OCI-LY3 (cell line): Measurements from ENCODE around the gene GCSH.

Source experiments
- EZH2phosphoT487 ChIP-seq: fragments of 200-600 bp; shearing (Covaris generic); IDR thresholded peaks from 2 replicates; pipeline ENCODE4 v1.6.1; 2018; ENCODE audit warnings: antibody characterized with exemption, mixed run types, low read depth
- TF ChIP-seq, protein P1 (sequence below): fragments of 200-600, 300-600 bp; sonication (generic); IDR thresholded peaks from 2 replicates; pipeline ENCODE4 v1.5.1; 2014; ENCODE audit warnings: antibody characterized with exemption, low read length, low read depth

DNA sequence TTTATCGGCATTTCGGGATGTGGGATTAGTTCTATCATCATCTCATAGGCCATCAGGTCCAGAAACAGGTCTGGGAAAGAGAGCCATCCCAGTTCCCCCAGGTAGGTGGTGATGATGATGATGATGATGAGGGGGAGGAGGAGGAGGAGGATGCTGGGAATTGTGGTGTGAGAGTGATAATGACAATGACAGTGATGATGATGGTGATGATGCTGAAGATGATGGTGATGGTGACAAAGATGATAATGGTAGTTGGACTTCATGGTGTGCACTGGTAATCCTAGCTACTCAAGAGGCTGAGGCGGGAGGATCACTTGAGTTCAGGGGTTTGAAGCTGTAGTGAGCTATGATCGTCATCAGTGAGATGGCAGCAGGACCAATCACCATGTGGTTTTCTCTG lies 16.3 kb upstream of the GCSH start:
- TF ChIP-seq, protein P1, sequence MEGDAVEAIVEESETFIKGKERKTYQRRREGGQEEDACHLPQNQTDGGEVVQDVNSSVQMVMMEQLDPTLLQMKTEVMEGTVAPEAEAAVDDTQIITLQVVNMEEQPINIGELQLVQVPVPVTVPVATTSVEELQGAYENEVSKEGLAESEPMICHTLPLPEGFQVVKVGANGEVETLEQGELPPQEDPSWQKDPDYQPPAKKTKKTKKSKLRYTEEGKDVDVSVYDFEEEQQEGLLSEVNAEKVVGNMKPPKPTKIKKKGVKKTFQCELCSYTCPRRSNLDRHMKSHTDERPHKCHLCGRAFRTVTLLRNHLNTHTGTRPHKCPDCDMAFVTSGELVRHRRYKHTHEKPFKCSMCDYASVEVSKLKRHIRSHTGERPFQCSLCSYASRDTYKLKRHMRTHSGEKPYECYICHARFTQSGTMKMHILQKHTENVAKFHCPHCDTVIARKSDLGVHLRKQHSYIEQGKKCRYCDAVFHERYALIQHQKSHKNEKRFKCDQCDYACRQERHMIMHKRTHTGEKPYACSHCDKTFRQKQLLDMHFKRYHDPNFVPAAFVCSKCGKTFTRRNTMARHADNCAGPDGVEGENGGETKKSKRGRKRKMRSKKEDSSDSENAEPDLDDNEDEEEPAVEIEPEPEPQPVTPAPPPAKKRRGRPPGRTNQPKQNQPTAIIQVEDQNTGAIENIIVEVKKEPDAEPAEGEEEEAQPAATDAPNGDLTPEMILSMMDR, result no peak
- no peak for TF ChIP-seq EZH2phosphoT487
